DND-41 (cell line): ENCODE data around the gene KIRREL2.

Source experiments
- CTCF ChIP-seq: IDR thresholded peaks from 2 replicates; pipeline ENCODE4 v1.5.1; 2012; ENCODE audit warnings: borderline replicate concordance, low read length, moderate library complexity, mild to moderate bottlenecking; ENCODE audit not compliant: poor library complexity, severe bottlenecking; ENCODE audit errors: extremely low read depth
- EZH2 ChIP-seq: IDR thresholded peaks from 3 replicates; pipeline ENCODE4 v1.6.1; 2012; ENCODE audit warnings: borderline replicate concordance, low read depth, mild to moderate bottlenecking, moderate library complexity, low read length, inconsistent platforms; ENCODE audit not compliant: severe bottlenecking

- no peak for TF ChIP-seq CTCF
- no peak for TF ChIP-seq EZH2
Measured at GRCh38 chr19:35907377-35907745, 50.6 kb downstream of the KIRREL2 start.
